HG03135 (cell line): ENCODE data around the gene NINJ2.

Source experiments
- ATAC-seq: cut with Tn5 transposase; IDR thresholded peaks from one replicate; pipeline ENCODE4 v1.9.1; 2021; ENCODE audit warnings: mild to moderate bottlenecking, moderate library complexity; ENCODE audit not compliant: unreplicated experiment

Gene NINJ2

DNA sequence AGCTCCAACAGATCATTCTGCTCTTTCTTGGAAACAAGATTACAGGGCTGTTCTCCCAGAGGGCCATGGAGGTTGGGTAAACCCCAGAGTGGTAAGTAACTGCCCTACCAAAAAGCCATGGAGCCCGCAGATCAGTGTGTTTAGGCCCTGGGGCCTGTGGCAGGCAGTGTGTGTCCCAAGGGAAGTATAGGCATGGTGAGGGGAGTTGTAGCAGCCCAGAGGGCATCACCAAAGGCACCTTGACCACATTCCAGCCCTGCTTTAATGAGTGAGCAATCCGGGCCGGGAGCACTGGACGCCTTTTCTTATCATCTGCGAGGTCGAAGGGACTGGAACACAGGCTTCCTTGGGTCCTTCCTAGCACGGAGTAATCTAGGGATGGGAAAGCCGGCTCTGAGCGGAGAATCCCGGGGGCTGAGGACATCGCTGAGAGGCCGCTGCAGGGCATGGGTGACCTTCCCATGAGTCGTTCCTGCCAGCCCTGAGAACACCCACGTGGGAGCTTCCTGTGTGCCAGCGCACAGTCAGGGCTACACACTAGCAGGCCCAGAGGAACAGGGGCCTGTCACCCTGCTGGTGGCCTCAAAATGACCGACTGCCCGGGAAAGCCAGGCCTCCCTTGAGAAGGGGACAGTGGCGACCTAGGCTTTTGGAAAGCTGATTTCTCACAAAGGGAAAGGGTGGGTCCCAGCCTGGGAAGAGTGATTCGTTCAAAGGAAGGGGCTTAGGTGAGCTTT, 91.3 kb downstream of the NINJ2 start:
- ATAC-seq = no peak

DNA sequence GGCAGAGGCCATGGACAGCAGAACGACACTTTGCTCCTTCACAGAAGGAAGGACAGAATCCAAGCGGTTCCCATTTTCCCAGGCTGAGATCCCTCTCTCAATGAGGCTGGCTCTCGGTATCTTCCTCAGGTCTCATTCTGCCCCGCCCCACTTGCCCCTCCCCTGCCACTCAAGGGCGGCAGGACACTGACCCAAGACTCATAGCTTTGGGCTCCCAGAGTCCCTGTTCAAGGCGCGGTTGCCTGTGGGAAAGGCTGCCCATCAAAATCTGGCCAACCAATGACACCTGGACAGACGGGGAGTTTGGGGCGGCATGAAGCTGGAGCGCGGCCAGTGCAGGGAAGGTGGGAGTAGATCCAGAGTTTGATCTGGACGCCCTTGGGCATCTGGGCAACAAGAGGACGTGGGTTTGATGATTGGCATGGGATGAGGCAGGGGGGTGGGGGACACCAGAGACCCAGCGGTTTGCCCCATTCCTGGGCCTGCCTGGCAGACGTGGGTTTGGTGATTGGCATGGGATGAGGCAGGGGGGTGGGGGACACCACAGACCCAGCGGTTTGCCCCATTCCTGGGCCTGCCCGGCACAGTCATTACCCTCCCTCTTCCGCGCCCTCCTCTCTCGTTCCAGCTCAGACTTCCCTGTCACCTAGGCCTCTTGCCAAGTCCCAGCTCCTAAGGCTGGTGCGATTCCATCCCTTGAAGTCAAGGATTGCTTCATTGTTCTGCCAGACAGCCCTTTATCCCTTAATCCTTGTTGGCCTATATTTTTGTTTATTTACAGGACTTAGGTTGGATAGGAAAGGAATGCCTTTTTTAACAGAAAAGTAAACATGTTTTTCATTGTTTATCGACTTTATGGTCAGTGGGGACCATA, 92.1 kb downstream of the NINJ2 start:
- no peak for ATAC-seq

DNA sequence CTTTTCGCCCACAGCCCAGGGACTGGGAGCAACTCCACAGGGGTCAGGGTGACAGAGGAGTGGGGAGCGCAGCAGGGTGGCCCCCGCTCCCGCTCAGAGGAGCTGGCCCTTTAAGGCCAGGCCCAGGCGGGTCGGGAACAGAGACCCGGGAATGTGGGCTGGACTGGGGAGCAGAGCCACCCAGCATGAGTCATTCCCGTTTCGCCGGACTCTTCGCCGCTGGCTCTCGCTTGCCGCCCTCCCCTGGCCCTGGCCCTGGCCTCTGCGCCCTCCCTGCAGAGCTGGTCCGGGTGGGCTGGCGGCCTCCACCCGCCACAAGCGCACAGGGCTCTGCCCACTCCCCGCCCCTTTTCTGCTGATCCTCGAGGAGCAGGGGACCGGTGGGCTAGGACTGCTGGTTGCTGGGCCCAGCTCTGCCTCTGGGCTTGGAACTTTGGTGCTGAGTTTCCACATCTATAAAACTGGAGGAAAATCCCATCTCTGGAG, 92.8 kb downstream of the NINJ2 start:
- ATAC-seq = no peak

DNA sequence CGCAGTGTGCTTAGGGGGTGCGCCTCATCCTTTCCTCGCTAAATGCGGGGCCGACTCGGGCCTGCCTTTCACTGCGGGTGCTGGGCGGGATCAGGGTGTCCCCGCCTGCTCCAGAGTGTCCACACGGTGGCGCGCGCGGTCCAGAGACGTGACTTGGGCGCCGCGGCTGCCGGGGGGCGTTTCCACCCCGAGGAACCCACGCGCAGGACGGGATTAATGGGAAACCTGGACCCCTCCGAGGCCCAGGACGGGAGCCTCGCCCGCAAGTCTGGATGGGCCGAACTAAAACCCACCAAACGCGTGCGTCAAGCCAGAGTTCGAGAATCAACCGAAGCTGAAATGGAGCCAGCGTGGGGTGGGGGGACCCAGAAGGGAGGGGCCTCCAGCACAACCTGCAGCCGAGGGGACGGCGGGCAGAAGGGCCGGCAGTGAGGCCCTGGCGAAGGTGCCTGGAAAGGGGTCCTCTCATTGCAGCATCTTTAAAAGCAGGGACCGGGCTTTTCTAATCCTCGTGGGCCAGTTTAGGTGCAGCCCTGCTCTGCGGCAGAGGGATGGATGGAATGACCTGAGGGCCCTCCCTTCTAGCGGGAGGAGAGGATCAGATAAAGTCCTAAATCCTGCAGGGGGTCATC, 93.3 kb downstream of the NINJ2 start:
- no peak for ATAC-seq

DNA sequence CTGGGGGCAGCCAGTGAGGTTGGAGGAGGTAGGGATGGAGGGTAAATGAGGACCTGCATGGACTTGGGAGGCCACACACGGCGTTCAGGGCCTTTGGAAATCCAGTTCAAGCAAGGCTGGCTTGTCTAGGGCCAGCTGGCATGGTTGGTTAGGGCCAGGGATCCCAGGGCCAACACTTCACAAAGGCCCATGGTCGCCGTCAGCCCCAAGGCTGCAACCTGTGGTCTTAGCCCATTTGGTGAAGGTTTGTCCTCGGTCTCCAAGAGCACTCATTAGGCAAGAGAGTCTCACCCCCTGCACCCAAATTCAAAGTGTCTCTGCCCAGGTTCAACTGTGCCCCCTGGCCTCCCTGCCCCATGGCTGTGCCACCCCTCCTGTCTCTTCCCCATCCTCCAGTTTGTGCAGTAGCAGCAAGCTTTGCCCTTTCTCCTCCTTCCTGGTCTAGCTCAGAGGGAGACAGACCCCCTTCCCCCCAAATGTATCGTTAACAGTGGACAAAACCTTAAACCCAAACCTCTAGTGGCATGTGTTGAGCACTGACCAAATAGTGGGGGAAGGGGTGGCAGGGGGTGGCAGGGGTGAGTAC, 94.1 kb downstream of the NINJ2 start:
- no peak for ATAC-seq

DNA sequence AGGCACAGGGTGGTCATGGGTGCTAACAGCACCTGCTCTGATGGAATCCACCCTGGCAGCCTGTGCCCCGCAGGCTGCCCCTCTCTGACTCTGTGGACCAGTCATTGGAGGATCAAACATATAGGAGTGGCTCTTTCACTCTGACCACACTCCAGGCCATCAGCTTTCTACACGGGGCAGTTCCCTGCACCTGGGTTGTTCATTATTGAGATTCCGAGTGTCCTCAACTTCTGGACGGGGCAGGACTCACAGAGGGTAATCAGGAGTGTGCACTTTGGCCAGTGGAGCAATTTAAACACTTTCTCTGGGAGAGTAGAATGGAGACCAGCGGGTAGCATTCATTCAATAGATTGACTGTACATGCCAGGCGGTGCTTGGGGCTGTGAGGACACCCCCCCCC, 94.8 kb downstream of the NINJ2 start:
- ATAC-seq = no peak

DNA sequence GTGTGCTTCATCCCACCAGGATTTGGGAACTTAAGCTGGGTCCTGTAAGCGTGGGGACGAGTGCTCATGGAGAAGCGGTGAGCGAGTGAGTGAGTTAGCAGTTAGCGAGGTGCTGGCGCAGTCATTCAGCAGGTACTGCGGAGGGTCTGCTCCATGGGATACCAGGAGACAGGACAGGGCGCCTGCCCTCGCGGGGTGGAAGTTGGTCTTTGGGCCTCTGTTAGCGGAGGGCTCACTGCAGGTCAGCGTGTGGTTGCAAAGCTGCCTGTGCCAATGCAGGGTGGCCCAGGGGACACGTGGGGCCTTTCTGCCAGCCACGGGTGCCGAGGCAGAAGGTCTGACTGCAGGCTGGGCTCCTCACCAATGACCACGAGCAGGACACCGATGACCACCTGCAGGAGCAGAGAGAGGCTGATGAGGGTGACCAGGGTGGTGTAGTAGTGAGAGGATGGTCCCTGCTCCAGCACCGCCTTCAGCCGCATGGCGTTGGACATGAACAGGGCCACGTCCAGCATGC, 97.6 kb downstream of the NINJ2 start:
- ATAC-seq = no peak

DNA sequence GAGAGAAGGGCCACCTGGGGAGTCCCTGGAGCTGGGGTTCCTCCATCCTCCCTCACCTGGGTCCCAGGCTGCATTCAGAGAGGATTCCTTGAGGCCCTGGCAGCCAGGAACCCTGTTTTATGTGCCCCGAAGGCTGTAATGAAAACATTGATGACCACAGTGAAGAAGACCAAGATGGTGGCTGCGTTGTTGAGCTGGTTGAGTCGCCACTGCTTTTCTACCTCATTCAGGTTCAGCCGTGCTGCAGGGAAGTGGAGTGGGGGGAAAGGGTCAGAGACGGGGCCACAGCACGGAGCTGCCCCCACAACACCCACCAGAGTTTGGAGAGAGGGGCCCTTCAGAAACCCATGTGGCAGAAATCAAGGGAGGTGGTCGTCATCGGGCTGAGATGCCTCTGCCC, 98.1 kb downstream of the NINJ2 start:
- ATAC-seq = no peak

DNA sequence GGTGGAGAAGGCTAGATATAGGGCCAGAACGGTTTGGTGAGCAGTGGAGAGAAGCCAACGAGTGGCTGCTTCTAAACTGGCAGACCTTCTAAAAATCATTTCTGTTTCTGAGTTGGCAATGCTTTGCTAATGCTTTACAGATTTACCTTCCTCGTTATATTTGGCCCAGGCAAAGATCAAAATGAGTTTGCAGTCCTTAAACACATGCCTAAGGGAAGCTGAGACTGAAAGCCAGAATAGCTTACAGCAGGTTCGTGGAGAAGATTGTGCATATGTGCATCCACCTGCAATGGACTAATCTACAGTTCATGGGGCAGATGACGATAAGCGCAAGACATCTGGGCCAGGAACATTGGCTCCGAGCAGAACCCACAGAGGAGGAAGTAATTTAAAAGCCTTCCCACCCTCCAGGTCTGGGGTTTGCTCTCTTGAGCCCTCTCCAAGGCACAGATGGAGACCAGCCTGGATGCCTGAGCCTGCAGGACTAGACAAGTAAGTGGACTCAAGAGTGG, 99.4 kb downstream of the NINJ2 start:
- no peak for ATAC-seq

DNA sequence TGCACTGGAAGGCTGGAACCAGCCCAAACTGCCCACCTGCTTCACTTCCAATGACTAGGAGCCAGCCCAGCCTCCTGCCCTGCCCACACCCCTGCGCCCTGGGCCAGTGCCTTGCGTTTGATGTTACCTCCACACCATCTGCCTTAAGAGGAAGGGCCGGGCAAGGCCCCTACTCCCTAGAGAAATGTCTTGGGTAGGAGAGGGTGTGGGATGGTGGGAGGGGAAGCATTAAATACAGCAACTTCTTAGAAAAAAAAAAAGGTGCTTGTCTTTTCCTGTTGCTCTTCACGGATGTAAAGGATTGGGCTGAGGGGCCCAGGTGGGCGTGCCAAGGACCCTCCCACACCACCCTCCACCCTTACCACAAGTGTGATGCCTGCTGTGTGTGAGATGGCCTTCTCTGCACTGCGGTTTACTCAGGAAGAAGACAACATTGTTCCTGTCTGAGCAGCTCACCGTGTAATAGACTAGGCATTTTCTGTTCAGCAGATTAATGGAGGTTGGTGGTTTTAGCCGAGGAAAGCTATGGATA, 99.9 kb downstream of the NINJ2 start:
- no peak for ATAC-seq

DNA sequence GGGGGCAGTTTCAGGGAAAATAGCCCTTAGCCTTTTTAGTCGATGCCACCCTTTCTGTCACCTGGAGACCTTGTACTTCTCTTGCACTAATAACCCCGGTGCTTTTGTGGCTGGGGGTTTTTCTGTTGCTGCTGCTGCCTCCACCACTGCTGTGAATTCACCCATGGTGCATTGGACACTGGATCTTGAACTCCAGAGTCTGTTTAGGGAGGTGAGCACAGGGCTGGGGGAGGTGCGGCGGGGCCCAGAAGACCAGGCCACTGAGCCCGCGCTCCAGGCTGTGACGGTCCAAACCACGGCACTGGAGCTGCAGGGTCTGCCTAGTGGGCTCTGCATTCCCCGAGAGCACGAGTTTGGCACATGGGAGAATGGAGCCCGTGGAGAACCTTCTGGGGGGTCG, 100.6 kb downstream of the NINJ2 start:
- ATAC-seq = no peak

DNA sequence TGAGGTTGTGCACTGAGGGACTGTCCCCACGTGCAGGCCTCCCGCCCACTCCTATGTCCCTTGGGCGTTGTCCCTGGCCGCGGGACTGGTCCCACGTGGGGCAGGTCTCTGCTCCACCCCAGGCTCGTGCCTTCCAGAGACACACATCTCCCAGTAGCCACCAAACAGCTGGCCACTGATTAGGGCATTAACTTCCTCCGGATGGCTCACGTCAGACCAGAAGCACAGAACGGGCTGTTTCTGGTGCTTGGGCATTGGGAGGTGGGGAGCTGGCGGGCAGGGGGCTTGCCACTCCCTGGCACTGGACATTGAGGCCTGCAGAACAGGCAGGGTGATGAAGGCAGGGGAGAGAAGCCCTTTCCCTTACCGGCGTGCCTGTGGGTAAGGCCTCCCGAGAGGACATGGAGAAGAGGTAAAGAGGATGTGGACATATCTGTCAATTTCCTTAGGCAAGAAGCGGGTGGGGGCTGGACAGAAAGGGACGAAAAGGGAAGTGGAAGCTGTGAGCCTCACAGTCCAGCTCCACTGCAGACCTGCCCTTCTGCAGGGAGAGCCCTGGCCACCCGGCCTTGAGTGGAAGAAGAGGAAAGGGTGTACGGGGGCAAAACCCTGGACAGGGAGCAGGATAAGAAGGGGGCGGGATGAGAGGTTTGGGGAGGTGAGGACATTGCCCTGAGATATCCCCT, 101.2 kb downstream of the NINJ2 start:
- ATAC-seq = no peak

DNA sequence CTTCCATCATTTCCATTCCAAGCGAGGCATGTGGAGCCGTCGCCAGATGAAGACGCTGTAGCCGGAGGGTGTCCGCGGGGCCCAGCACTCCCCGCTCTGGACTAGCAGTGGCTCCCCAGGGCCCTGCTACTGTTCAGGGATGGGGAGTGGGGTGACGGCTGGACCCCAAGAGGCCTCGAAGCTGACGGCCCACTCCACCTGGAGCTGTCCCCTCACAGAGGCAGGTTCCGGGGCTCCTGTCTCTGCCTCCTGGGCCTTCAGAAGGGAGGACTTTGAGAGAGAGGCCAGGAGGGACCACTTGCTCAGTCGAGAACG, 101.9 kb downstream of the NINJ2 start:
- no peak for ATAC-seq

DNA sequence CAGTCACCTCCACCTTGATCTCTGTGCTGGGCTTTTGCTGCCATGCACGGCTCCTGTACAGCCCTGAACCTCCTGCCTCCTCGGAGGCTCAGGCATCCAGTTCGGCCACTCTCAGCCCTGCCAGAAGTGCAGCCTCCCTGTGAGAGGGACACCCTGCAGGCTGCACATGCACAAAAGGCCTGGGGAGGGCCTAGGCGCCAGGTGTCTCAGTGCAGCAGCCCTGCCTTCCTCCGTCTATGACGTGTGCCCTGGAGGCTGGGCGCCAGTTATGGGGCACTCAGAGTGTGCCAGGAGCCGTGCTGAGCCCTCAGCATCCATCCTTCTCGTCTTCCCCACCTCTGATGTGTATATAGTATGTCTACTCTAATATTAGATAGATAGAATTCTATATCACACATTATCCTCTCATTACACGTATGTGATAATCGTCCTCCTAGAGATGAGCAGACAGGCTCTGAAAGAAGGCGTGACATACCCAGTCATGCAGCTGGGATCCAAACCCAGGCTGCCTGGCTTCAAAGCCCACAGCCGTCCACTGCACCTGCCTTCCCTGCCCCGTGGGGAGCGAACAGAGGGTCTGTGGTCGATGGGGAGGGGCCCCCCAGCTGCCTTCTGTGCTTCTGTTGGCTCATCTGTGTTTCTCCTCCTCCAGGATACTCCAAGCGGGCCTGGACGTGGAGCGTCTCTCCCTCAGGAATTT, 102.4 kb downstream of the NINJ2 start:
- no peak for ATAC-seq

DNA sequence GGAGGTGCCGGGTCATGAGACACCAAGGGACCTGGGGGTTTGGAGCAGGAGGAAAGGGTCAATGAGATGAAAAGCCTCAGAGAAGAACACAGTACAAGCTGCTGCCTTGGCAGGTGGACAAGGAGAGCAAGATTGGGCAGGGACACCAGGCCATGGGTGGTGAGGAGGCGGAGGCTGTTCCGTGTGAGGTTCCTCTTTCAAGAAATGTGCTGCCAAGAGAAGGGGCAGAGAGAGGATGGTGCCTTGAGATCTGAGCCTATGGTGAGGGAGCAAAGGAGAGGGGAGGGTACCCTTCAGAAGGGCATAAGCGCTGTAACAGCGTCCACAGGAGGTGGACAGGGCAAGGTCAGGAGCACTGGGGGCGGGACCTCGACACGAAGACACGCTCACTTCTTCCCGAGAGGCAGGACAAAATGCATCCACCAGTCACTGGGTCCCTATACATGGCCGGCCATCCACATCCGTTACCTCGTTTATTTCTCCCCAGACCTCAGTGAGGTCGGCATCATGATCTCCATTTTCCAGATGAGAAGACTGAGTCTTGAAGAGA, 103.3 kb downstream of the NINJ2 start:
- no peak for ATAC-seq

DNA sequence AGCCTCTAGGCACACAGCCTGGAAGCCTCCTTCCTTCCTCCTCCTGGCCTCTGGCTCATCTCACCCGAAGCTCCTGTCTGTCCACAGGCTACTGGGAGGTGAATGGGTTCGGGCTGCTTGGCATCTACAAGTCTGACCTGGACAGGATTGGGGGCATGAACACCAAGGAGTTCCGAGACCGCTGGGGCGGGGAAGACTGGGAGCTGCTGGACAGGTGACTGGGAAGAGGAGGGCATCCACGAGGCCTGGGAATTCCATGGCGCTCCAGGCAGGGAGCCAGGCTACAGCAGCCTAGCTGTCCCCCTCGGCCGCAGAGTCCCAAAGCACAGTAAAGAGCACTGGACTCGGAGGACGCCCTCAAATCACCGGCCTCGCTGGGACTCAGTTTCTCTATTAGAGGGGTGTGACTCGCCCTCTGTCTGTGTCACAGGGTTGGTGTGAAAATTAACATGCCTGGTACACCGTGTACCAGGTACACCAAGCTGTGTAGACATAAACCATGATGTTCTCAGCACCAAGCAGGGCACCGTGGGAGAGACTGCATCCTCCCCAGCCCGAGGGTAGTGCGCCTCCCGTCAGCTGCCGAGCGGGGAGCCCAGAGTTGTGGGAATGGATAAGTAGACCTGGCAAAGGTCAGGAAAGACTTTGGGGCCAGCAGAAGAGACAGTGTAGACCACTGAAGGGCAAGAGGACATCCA, 103.9 kb downstream of the NINJ2 start:
- no peak for ATAC-seq

DNA sequence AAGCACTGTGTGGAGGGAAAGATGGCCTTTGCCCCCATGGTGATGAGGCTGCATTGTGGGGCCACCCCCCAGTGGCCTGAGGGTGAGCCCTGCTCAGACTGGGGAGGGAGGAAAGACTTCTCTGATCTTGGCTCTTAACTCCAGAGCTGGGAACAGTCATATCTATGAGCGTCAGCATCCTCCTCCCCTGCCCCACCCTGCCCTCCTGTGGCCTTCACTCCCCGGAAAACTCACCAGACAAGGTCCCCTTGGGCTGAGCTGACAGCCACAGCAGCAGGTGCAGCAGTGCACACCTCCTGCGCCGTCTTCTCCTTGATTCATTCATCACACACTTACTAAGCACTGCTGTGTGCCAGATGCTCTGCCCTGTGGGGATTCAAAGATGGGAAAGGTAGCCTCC, 104.7 kb downstream of the NINJ2 start:
- ATAC-seq = no peak

DNA sequence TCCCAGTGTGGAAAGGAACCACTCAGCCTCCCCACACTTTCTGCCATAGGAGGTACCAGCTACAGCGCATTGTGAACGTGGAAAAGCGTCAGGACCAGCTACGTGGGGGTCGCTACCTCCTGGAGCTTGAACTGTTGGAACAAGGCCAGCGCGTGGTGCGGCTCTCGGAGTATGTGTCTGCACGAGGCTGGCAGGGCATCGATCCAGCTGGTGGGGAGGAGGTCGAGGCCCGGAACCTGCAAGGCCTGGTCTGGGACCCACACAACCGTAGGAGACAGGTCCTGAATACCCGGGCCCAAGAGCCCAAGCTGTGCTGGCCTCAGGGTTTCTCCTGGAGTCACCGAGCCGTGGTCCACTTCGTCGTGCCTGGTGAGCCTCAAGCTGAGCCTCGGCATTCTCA, 106.7 kb downstream of the NINJ2 start:
- ATAC-seq = no peak

DNA sequence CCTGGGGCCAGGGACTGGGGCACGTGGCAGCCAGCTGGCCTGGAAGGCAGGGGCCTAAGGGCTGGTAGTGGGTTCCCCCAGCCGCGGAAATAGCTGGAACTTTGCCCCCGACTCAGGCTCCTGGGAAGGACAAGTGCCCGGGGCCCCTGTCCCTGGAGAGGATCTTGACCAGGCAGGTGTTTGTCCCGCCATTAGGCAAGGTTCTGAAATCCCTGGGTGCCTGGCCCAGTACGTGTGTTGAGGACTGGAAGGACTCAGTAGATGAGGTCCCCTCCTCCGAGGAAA, 109.3 kb downstream of the NINJ2 start:
- no peak for ATAC-seq
